ENCODE data around the gene SERPINE3. TPM values are rescaled to one million over a fixed set of nuclear protein-coding genes. Genes with fewer than 3 reads are reported as not detected.

The SERPINE3 gene
- total RNA-seq, 5 donors from 2014 or later (not counting 1 experiment from before 2014, with no cell fraction given) = not detected

- CTCF ChIA-PET = no interaction called here
- POLR2A ChIA-PET = no interaction called here
- H3K36me3 Mint-ChIP-seq = no peaks in the 10 kb centered on the region
These were observed 651 bp downstream of the SERPINE3 start for GRCh38 chr13:51339952-51340732.

GRCh38 chr13:51341232-51341631, 1.7 kb downstream of the SERPINE3 start:
- WGBS (ENCODE audit: insufficient coverage) = 82% methylated on average over 1 of the region's 2 CpGs
- H3K27me3 ChIP-seq (replicated peaks in 1 of 2; ENCODE audit: control insufficient read depth in 2 of 2, extremely low read depth in 1 of 2, insufficient read depth in 2 of 2, low read length in 1 of 2) = peaks cover 0 to 2% of the 10 kb centered on the region in 2 experiments
- ChIA-PET CTCF (interaction anchor here in 1 of 2 donors (0.7 kb wide), 1 partner anchor 53 kb away, joined by 6 read pairs; no protein-coding TSS in a partner anchor), POLR2A (interaction anchor here (0.6 kb wide), 2 partner anchors 122 to 139 kb away, joined by 3 to 4 read pairs; no protein-coding TSS in a partner anchor)
- H3K9me3 ChIP-seq = no peaks in the 10 kb centered on the region
- no peaks in the 10 kb centered on the region for H3K4me1 ChIP-seq (ENCODE audit: control insufficient read depth in 1 of 2, extremely low read depth in 1 of 2, insufficient read depth in 2 of 2, low read length in 2 of 2)
- no peaks in the 10 kb centered on the region for H3K4me1 Mint-ChIP-seq
- no peaks in the 10 kb centered on the region for H3K36me3 ChIP-seq (ENCODE audit: control insufficient read depth in 2 of 2, extremely low read depth in 1 of 2, insufficient read depth in 1 of 2, low read length in 1 of 2)
- H3K4me3 ChIP-seq (ENCODE audit: control insufficient read depth in 1 of 2, extremely low read depth in 1 of 2, low read length in 1 of 2) = no peak overlapping the region
- DNase-seq = no peak
- no peak overlapping the region for H3K27ac ChIP-seq (ENCODE audit: low read length)
- H3K9me3 Mint-ChIP-seq = no peaks in the 10 kb centered on the region
- no peaks in the 10 kb centered on the region for H3K36me3 Mint-ChIP-seq
- H3K27ac Mint-ChIP-seq = no peak overlapping the region
- no peak overlapping the region for H3K4me3 Mint-ChIP-seq
- no peaks in the 10 kb centered on the region for H3K27me3 Mint-ChIP-seq
- ATAC-seq (replicated peaks in 1 of 4) = no peak

More at GRCh38 chr13:51339952-51340732, 651 bp downstream of the SERPINE3 start:
- Histone ChIP-seq H3K9me3 (no peaks in the 10 kb centered on the region), H3K27ac (ENCODE audit: low read length) (no peak overlapping the region), H3K27me3 (replicated peaks in 1 of 2; ENCODE audit: control insufficient read depth in 2 of 2, extremely low read depth in 1 of 2, insufficient read depth in 2 of 2, low read length in 1 of 2) (peaks cover 0 to 5% of the 10 kb centered on the region in 2 experiments), H3K36me3 (ENCODE audit: control insufficient read depth in 2 of 2, extremely low read depth in 1 of 2, insufficient read depth in 1 of 2, low read length in 1 of 2) (no peaks in the 10 kb centered on the region), H3K4me3 (ENCODE audit: control insufficient read depth in 1 of 2, extremely low read depth in 1 of 2, low read length in 1 of 2) (no peak overlapping the region), H3K4me1 (ENCODE audit: control insufficient read depth in 1 of 2, extremely low read depth in 1 of 2, insufficient read depth in 2 of 2, low read length in 2 of 2) (no peaks in the 10 kb centered on the region)
- no peak for DNase-seq
- no peak for ATAC-seq (replicated peaks in 1 of 4)
- H3K4me1 Mint-ChIP-seq = no peaks in the 10 kb centered on the region
- H3K4me3 Mint-ChIP-seq = no peak overlapping the region
- H3K27ac Mint-ChIP-seq = no peak overlapping the region
- no peaks in the 10 kb centered on the region for H3K27me3 Mint-ChIP-seq
- H3K9me3 Mint-ChIP-seq = no peaks in the 10 kb centered on the region
- WGBS (ENCODE audit: insufficient coverage) = no CpG with 5 or more reads among the region's 4 CpGs

GRCh38 chr13:51341791-51342190, 2.3 kb downstream of the SERPINE3 start:
- ATAC-seq (replicated peaks in 1 of 4) = no peak
- ChIA-PET POLR2A (interaction anchor here in 1 of 2 donors (0.6 kb wide), 1 partner anchor 138 kb away, joined by 3 read pairs; no protein-coding TSS in a partner anchor), CTCF (interaction anchor here in 1 of 2 donors (0.6 to 0.7 kb wide), 3 partner anchors 54 to 1820 kb away, joined by 3 to 7 read pairs (median 6); no protein-coding TSS in a partner anchor)
- Mint-ChIP-seq H3K4me1 (no peaks in the 10 kb centered on the region), H3K36me3 (no peaks in the 10 kb centered on the region), H3K9me3 (no peaks in the 10 kb centered on the region), H3K4me3 (no peak overlapping the region), H3K27me3 (no peaks in the 10 kb centered on the region), H3K27ac (no peak overlapping the region)
- Histone ChIP-seq H3K27ac (ENCODE audit: low read length) (no peak overlapping the region), H3K36me3 (ENCODE audit: control insufficient read depth in 2 of 2, extremely low read depth in 1 of 2, insufficient read depth in 1 of 2, low read length in 1 of 2) (no peaks in the 10 kb centered on the region), H3K9me3 (no peaks in the 10 kb centered on the region), H3K4me1 (ENCODE audit: control insufficient read depth in 1 of 2, extremely low read depth in 1 of 2, insufficient read depth in 2 of 2, low read length in 2 of 2) (no peaks in the 10 kb centered on the region), H3K27me3 (replicated peaks in 1 of 2; ENCODE audit: control insufficient read depth in 2 of 2, extremely low read depth in 1 of 2, insufficient read depth in 2 of 2, low read length in 1 of 2) (peaks cover 0 to 2% of the 10 kb centered on the region in 2 experiments), H3K4me3 (ENCODE audit: control insufficient read depth in 1 of 2, extremely low read depth in 1 of 2, low read length in 1 of 2) (no peak overlapping the region)
- WGBS (ENCODE audit: insufficient coverage) = no CpG with 5 or more reads among the region's 4 CpGs
- no peak for DNase-seq

- Histone ChIP-seq H3K4me3 (ENCODE audit: control insufficient read depth in 1 of 2, extremely low read depth in 1 of 2, low read length in 1 of 2) (no peak overlapping the region), H3K36me3 (ENCODE audit: control insufficient read depth in 2 of 2, extremely low read depth in 1 of 2, insufficient read depth in 1 of 2, low read length in 1 of 2) (no peaks in the 10 kb centered on the region), H3K27ac (ENCODE audit: low read length) (no peak overlapping the region), H3K27me3 (replicated peaks in 1 of 2; ENCODE audit: control insufficient read depth in 2 of 2, extremely low read depth in 1 of 2, insufficient read depth in 2 of 2, low read length in 1 of 2) (no peaks in the 10 kb centered on the region), H3K9me3 (no peaks in the 10 kb centered on the region), H3K4me1 (ENCODE audit: control insufficient read depth in 1 of 2, extremely low read depth in 1 of 2, insufficient read depth in 2 of 2, low read length in 2 of 2) (no peaks in the 10 kb centered on the region)
- H3K9me3 Mint-ChIP-seq = no peaks in the 10 kb centered on the region
- ChIA-PET POLR2A (no interaction called here), CTCF (no interaction called here)
- 90% methylated on average over 3 of the region's 4 CpGs for WGBS (ENCODE audit: insufficient coverage)
- H3K4me3 Mint-ChIP-seq = no peak overlapping the region
- H3K27ac Mint-ChIP-seq = no peak overlapping the region
- H3K36me3 Mint-ChIP-seq = no peaks in the 10 kb centered on the region
- DNase-seq (no peak), ATAC-seq (replicated peaks in 1 of 4) (no peak)
- no peaks in the 10 kb centered on the region for H3K27me3 Mint-ChIP-seq
- no peaks in the 10 kb centered on the region for H3K4me1 Mint-ChIP-seq
These were observed 3.2 kb downstream of the SERPINE3 start for GRCh38 chr13:51342706-51343105.

- no peaks in the 10 kb centered on the region for H3K27me3 Mint-ChIP-seq
- H3K27me3 ChIP-seq (replicated peaks in 1 of 2; ENCODE audit: control insufficient read depth in 2 of 2, extremely low read depth in 1 of 2, insufficient read depth in 2 of 2, low read length in 1 of 2) = no peaks in the 10 kb centered on the region
- H3K4me1 Mint-ChIP-seq = no peaks in the 10 kb centered on the region
- H3K27ac ChIP-seq (ENCODE audit: low read length) = no peak overlapping the region
- no peaks in the 10 kb centered on the region for H3K36me3 ChIP-seq (ENCODE audit: control insufficient read depth in 2 of 2, extremely low read depth in 1 of 2, insufficient read depth in 1 of 2, low read length in 1 of 2)
- no peaks in the 10 kb centered on the region for H3K9me3 ChIP-seq
- POLR2A ChIA-PET = no interaction called here
- no CpG with 5 or more reads among the region's 5 CpGs for WGBS (ENCODE audit: insufficient coverage)
- CTCF ChIA-PET = interaction anchor here in 1 of 2 donors (0.6 kb wide), 1 partner anchor 57 kb away, joined by 3 read pairs; no protein-coding TSS in a partner anchor
- no peak overlapping the region for H3K4me3 ChIP-seq (ENCODE audit: control insufficient read depth in 1 of 2, extremely low read depth in 1 of 2, low read length in 1 of 2)
- no peak for ATAC-seq (replicated peaks in 1 of 4)
- DNase-seq = no peak
- H3K36me3 Mint-ChIP-seq = no peaks in the 10 kb centered on the region
- no peaks in the 10 kb centered on the region for H3K4me1 ChIP-seq (ENCODE audit: control insufficient read depth in 1 of 2, extremely low read depth in 1 of 2, insufficient read depth in 2 of 2, low read length in 2 of 2)
- H3K4me3 Mint-ChIP-seq = no peak overlapping the region
- H3K27ac Mint-ChIP-seq = no peak overlapping the region
- H3K9me3 Mint-ChIP-seq = no peaks in the 10 kb centered on the region
These were observed 4.0 kb downstream of the SERPINE3 start for GRCh38 chr13:51343475-51343874.

GRCh38 chr13:51346397-51346796, 6.9 kb downstream of the SERPINE3 start:
- ChIA-PET POLR2A (no interaction called here), CTCF (no interaction called here)
- DNase-seq = no peak
- WGBS (ENCODE audit: insufficient coverage) = no CpG with 5 or more reads among the region's 2 CpGs
- no peaks in the 10 kb centered on the region for H3K9me3 Mint-ChIP-seq
- H3K27me3 ChIP-seq (replicated peaks in 1 of 2; ENCODE audit: control insufficient read depth in 2 of 2, extremely low read depth in 1 of 2, insufficient read depth in 2 of 2, low read length in 1 of 2) = no peaks in the 10 kb centered on the region
- H3K27ac ChIP-seq (ENCODE audit: low read length) = no peak overlapping the region
- no peaks in the 10 kb centered on the region for H3K36me3 ChIP-seq (ENCODE audit: control insufficient read depth in 2 of 2, extremely low read depth in 1 of 2, insufficient read depth in 1 of 2, low read length in 1 of 2)
- no peaks in the 10 kb centered on the region for H3K27me3 Mint-ChIP-seq
- H3K27ac Mint-ChIP-seq = no peak overlapping the region
- H3K4me1 Mint-ChIP-seq = no peaks in the 10 kb centered on the region
- ATAC-seq (replicated peaks in 1 of 4) = no peak
- no peaks in the 10 kb centered on the region for H3K36me3 Mint-ChIP-seq
- H3K4me3 ChIP-seq (ENCODE audit: control insufficient read depth in 1 of 2, extremely low read depth in 1 of 2, low read length in 1 of 2) = no peak overlapping the region
- H3K9me3 ChIP-seq = no peaks in the 10 kb centered on the region
- no peaks in the 10 kb centered on the region for H3K4me1 ChIP-seq (ENCODE audit: control insufficient read depth in 1 of 2, extremely low read depth in 1 of 2, insufficient read depth in 2 of 2, low read length in 2 of 2)
- H3K4me3 Mint-ChIP-seq = no peak overlapping the region
